ENCODE results near the gene ZSCAN4. TPM values are rescaled to one million over a fixed set of nuclear protein-coding genes. Genes with fewer than 3 reads are reported as not detected.

The ZSCAN4 gene
- total RNA-seq (ENCODE audit: unreplicated experiment), result 0.74 TPM
- long read RNA-seq, result 0 reads

DNA sequence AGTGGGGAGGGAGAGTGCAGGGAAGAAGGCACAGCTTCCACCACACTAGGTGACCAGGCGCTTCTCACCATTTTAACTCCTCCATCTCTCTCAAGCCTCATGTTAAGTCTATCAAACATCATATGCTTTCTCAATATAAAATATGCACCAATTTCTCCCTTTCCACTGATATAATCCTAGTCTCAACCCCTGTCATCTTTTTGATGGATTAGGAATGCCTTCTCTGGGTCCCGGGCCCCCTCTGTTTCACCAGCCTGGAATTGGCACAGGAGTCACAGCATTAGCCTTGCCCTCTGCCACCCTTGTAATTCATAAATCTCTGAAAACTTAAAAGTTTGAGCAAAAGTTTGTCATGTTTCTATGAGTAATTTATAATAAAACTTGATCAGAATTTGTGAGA, at the start of gene ZSCAN4:
Gene ZSCAN4 (plus strand): TSS at position 301 of the 400 bp plus-strand sequence. CDS start 7,211 bp downstream, outside the sequence.
- DNase-seq (ENCODE audit: low spot score), result no peak
- Mint-ChIP-seq H3K36me3 (ENCODE audit: low read depth, unreplicated experiment) (no peaks in the 10 kb centered on the region), H3K4me3 (ENCODE audit: unreplicated experiment) (no peak within 1 kb of the TSS), H3K27me3 (ENCODE audit: unreplicated experiment) (no peaks in the 10 kb centered on the region), H3K4me1 (ENCODE audit: unreplicated experiment) (peaks cover 8% of the 10 kb centered on the region), H3K27ac (ENCODE audit: unreplicated experiment) (no peak within 1 kb of the TSS), H3K9me3 (ENCODE audit: unreplicated experiment) (no peaks in the 10 kb centered on the region)
- TF ChIP-seq CTCF (IDR thresholded peaks at IDR 0.05; ENCODE audit: unreplicated experiment), result no peak

- Mint-ChIP-seq H3K36me3 (ENCODE audit: low read depth, unreplicated experiment) (peaks cover 89% of the 10 kb centered on the region), H3K27ac (ENCODE audit: unreplicated experiment) (no peak overlapping the region), H3K27me3 (ENCODE audit: unreplicated experiment) (peaks cover 4% of the 10 kb centered on the region), H3K9me3 (ENCODE audit: unreplicated experiment) (peaks cover 56% of the 10 kb centered on the region), H3K4me1 (ENCODE audit: unreplicated experiment) (peaks cover 3% of the 10 kb centered on the region), H3K4me3 (ENCODE audit: unreplicated experiment) (peak overlapping the region; percentile 83)
- no peak for DNase-seq (ENCODE audit: low spot score)
- TF ChIP-seq CTCF (IDR thresholded peaks at IDR 0.05; ENCODE audit: unreplicated experiment), result no peak
These were observed 47.9 kb upstream of the ZSCAN4 start for GRCh38 chr19:57620673-57621348.

GRCh38 chr19:57623091-57623490, 45.6 kb upstream of the ZSCAN4 start:
- H3K36me3 Mint-ChIP-seq (ENCODE audit: low read depth, unreplicated experiment), result peaks cover 67% of the 10 kb centered on the region
- H3K4me1 Mint-ChIP-seq (ENCODE audit: unreplicated experiment), result no peaks in the 10 kb centered on the region
- no peak overlapping the region for H3K27ac Mint-ChIP-seq (ENCODE audit: unreplicated experiment)
- peak overlapping the region; percentile 86 for H3K4me3 Mint-ChIP-seq (ENCODE audit: unreplicated experiment)
- TF ChIP-seq CTCF (IDR thresholded peaks at IDR 0.05; ENCODE audit: unreplicated experiment), result no peak
- peaks cover 4% of the 10 kb centered on the region for H3K27me3 Mint-ChIP-seq (ENCODE audit: unreplicated experiment)
- DNase-seq (ENCODE audit: low spot score), result no peak
- peaks cover 43% of the 10 kb centered on the region for H3K9me3 Mint-ChIP-seq (ENCODE audit: unreplicated experiment)

GRCh38 chr19:57632987-57633831, 35.5 kb upstream of the ZSCAN4 start, which contains the start of gene ZNF211:
Gene ZNF211 (plus strand): TSS chr19:57633168. CDS start chr19:57633347, 179 bp downstream.
- peak; percentile 88 for DNase-seq (ENCODE audit: low spot score)
- no peak for TF ChIP-seq CTCF (IDR thresholded peaks at IDR 0.05; ENCODE audit: unreplicated experiment)
- peak within 1 kb of the TSS; percentile 67 for H3K27ac Mint-ChIP-seq (ENCODE audit: unreplicated experiment)
- H3K9me3 Mint-ChIP-seq (ENCODE audit: unreplicated experiment), result no peaks in the 10 kb centered on the region
- H3K4me3 Mint-ChIP-seq (ENCODE audit: unreplicated experiment), result peak within 1 kb of the TSS; percentile 93
- H3K4me1 Mint-ChIP-seq (ENCODE audit: unreplicated experiment), result peaks cover 16% of the 10 kb centered on the region
- peaks cover 2% of the 10 kb centered on the region for H3K27me3 Mint-ChIP-seq (ENCODE audit: unreplicated experiment)
- peaks cover 44% of the 10 kb centered on the region for H3K36me3 Mint-ChIP-seq (ENCODE audit: low read depth, unreplicated experiment)

GRCh38 chr19:57633832-57634131, 35.0 kb upstream of the ZSCAN4 start:
- Mint-ChIP-seq H3K4me3 (ENCODE audit: unreplicated experiment) (peak overlapping the region; percentile 93), H3K27me3 (ENCODE audit: unreplicated experiment) (peaks cover 2% of the 10 kb centered on the region), H3K36me3 (ENCODE audit: low read depth, unreplicated experiment) (peaks cover 50% of the 10 kb centered on the region), H3K4me1 (ENCODE audit: unreplicated experiment) (peaks cover 16% of the 10 kb centered on the region), H3K9me3 (ENCODE audit: unreplicated experiment) (no peaks in the 10 kb centered on the region), H3K27ac (ENCODE audit: unreplicated experiment) (no peak overlapping the region)
- no peak for TF ChIP-seq CTCF (IDR thresholded peaks at IDR 0.05; ENCODE audit: unreplicated experiment)
- no peak for DNase-seq (ENCODE audit: low spot score)
